Gastrocnemius medialis (tissue), 4 donors: ENCODE data around the gene HIVEP3.

Experiments used
- CTCF ChIP-seq, 5 experiments: fragments of 450-650 bp in 3 of 5; fragments of 200-600 bp in 2 of 5; sonication (generic) in 2 of 5; IDR thresholded peaks in 4 of 5; conservative IDR thresholded peaks in 1 of 5; 1 replicate in 4 of 5; 2 replicates in 1 of 5; pipeline ENCODE4 v1.5.1; 2016 to 2019; ENCODE audit warnings: antibody characterized with exemption in 5 of 5, mild to moderate bottlenecking in 3 of 5, moderate library complexity in 3 of 5
- POLR2A ChIP-seq, 2 donors: fragments of 450-650 bp; IDR thresholded peaks; one replicate each; pipeline ENCODE4 v1.6.1; 2017; ENCODE audit warnings: antibody characterized with exemption in 2 of 2, mild to moderate bottlenecking in 2 of 2, moderate library complexity in 2 of 2

GRCh38 chr1:41848216-41848952 is 70.3 kb downstream of the HIVEP3 start:
- TF ChIP-seq CTCF (IDR thresholded peaks at IDR 0.05 in 4 of 5, conservative IDR thresholded peaks at IDR 0.05 in 1 of 5) (no peak), POLR2A (IDR thresholded peaks at IDR 0.05) (no peak)
